Right lobe of liver (tissue), 4 donors: ENCODE results near the gene LPCAT1.

ENCODE experiments used
- CTCF ChIP-seq, 4 donors: fragments of 200-600 bp in 3 of 4; fragments of 450-650 bp in 1 of 4; IDR thresholded peaks; one replicate each; pipeline versions ENCODE4 v1.5.1 to v1.8.0; 2016 to 2022; ENCODE audit warnings: antibody characterized with exemption in 4 of 4, mild to moderate bottlenecking in 2 of 4
- POLR2A ChIP-seq: fragments of 450-650 bp; IDR thresholded peaks from one replicate; pipeline ENCODE4 v1.6.1; 2017; ENCODE audit warnings: antibody characterized with exemption, mild to moderate bottlenecking
- donor health status: DM: no; HTN: no; CAD: no.
- donor health status: DM: no; HTN: no; CAD: no.
- donor health status: DM: no; HTN: yes; CAD: no.

DNA sequence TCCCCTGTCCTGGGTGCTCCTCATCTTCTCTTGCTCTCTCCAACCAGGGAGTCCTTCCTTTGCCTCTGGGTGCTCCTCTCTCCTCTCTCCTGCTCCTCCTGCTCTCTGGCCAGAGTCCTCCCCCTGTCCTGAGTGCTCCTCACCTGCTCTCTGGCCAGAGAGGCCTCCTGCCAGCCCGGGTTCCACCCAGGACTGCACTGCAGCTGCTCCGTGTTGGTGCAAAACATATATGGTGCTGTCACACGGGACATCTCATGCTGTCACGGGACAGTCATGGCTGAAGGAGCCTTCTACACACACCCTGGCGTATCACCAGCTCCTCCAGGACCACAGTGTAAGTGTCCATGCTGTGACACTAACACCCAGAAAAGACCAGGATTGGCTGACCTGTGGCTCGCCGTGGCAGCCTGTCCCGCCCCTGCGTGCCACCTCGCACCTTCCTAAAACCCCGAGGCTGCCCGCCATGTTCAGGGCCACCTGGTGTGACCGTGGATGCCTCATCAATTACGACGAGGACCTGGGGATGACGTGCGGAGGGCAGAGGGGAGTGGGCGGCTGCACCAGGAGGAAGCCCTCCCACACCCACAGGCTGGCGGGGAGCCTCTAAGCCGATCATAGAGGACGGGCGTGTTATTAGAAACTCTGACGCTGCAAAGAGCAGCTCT is 50.7 kb downstream of the LPCAT1 start:
- TF ChIP-seq CTCF (IDR thresholded peaks at IDR 0.05): no peak
- TF ChIP-seq POLR2A: no peak
